ENCODE data around the gene KRT39.
"Not testable (repeated sequence)": the region's sequence is repeated elsewhere in the genome, so short reads cannot be mapped to it uniquely, and the experiment has no call there.

The KRT39 gene

GRCh38 chr17:40938981-40939380 lies 27.8 kb downstream of the KRT39 start:
- peak; percentile 11 for DNase-seq (ENCODE audit: low spot score)

- DNase-seq (ENCODE audit: low spot score) = no peak
These were observed 29.3 kb downstream of the KRT39 start, which contains the start of gene KRT23 for GRCh38 chr17:40937384-40937819. TSS of gene KRT23 (minus strand) at chr17:40937646. CDS start at chr17:40936603, 1,043 bp downstream.

GRCh38 chr17:40936976-40937375 lies 29.8 kb downstream of the KRT39 start:
- DNase-seq (ENCODE audit: low spot score) = no peak

- DNase-seq (ENCODE audit: low spot score) = no peak
These were observed 30.2 kb downstream of the KRT39 start for GRCh38 chr17:40936437-40936971.

- no peak for DNase-seq (ENCODE audit: low spot score)
These were observed 31.1 kb downstream of the KRT39 start for GRCh38 chr17:40935624-40936023.

- DNase-seq (ENCODE audit: low spot score) = no peak
These were observed 34.1 kb downstream of the KRT39 start for GRCh38 chr17:40932608-40933007.

GRCh38 chr17:40931311-40931710 lies 35.4 kb downstream of the KRT39 start:
- no peak for DNase-seq (ENCODE audit: low spot score)

GRCh38 chr17:40926341-40926740 lies 40.4 kb downstream of the KRT39 start:
- peak; percentile 5 for DNase-seq (ENCODE audit: low spot score)

GRCh38 chr17:40922239-40922638 lies 44.5 kb downstream of the KRT39 start:
- peak; percentile 92 for DNase-seq (ENCODE audit: low spot score)

GRCh38 chr17:40921026-40921425 lies 45.7 kb downstream of the KRT39 start:
- no peak for DNase-seq (ENCODE audit: low spot score)

- DNase-seq (ENCODE audit: low spot score) = not testable (repeated sequence)
These were observed 49.6 kb downstream of the KRT39 start for GRCh38 chr17:40917116-40917515.

GRCh38 chr17:40916366-40916765 lies 50.4 kb downstream of the KRT39 start:
- DNase-seq (ENCODE audit: low spot score) = no peak

- DNase-seq (ENCODE audit: low spot score) = peak; percentile 60
These were observed 51.0 kb downstream of the KRT39 start for GRCh38 chr17:40915721-40916256.

- peak; percentile 80 for DNase-seq (ENCODE audit: low spot score)
These were observed 51.5 kb downstream of the KRT39 start for GRCh38 chr17:40915199-40915661.

- DNase-seq (ENCODE audit: low spot score) = no peak
These were observed 52.5 kb downstream of the KRT39 start for GRCh38 chr17:40914075-40914855.

GRCh38 chr17:40912486-40913210 lies 54.1 kb downstream of the KRT39 start:
- no peak for DNase-seq (ENCODE audit: low spot score)

GRCh38 chr17:40910441-40910841 lies 56.3 kb downstream of the KRT39 start:
- DNase-seq (ENCODE audit: low spot score) = peak; percentile 58

GRCh38 chr17:40909755-40910154 lies 57.0 kb downstream of the KRT39 start:
- peak; percentile 43 for DNase-seq (ENCODE audit: low spot score)

- DNase-seq (ENCODE audit: low spot score) = peak; percentile 91
These were observed 57.4 kb downstream of the KRT39 start for GRCh38 chr17:40909351-40909750.

Data from AG08395 (cell line).